Measurements from ENCODE around the gene HEPN1.
A peak's percentile ranks its signal among the peaks of the same experiment; 100 is the strongest.

HEPN1 gene

GRCh38 chr11:124918950-124919349 is at the start of gene HEPN1:
Gene HEPN1 (plus strand): TSS chr11:124919250.
- DNase-seq: no peak

- no peak for DNase-seq
Measured at GRCh38 chr11:124869331-124869730, 49.7 kb upstream of the HEPN1 start.

DNA sequence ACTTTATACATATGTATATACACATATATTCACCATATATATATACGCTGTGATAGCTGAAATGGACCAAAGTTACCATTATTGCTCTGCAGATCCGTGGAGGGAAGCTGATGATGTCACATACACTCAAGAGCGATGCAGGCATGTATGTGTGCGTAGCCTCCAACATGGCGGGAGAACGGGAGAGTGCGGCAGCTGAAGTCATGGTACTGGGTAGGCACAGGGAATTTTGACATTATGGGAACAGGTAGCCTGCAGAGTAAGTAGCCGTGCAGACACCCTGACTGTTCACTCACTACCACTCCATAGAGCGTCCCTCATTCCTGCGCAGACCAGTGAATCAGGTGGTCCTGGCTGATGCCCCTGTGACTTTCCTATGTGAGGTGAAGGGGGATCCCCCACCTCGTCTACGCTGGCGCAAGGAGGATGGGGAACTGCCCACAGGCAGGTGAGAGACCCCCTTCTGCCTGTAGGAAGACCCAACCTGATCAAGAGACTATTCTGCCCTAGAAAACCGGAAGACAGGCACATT is 49.1 kb upstream of the HEPN1 start:
- DNase-seq: no peak

DNA sequence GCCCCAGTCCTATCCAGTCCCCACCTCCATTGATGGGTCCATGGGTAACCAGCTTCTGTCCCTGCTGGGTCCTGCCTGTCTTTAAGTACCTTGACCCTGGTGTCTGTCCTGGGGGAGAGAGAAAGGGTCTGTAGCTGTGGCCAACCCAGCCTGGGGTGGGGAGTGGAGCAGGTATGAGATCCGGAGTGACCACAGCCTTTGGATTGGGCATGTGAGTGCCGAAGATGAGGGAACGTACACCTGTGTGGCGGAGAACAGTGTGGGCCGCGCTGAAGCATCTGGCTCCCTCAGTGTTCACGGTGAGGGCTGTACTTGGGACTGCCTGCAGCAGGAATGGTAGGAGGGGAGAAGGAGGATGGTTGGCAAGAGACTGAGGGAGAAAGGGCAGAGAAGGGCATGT is 48.6 kb upstream of the HEPN1 start:
- no peak for DNase-seq

DNA sequence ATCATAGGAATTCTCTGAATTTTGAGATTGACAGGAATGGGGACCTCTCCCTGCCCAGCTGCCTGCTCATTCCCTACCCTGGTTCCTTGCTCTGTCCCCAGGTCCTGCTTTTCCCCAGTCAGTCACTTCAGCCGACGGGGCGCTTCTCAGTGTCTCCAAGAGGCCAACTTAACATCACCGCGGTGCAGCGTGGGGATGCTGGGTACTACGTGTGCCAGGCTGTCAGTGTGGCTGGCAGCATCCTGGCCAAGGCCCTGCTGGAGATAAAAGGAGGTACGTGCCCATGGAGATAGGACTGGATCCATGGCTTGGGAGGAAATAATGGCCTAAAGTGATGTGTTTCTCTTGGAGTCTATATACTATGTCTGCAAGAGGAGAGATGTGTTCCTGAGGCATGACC is 46.8 kb upstream of the HEPN1 start:
- no peak for DNase-seq

GRCh38 chr11:124872741-124873140 is 46.3 kb upstream of the HEPN1 start:
- no peak for DNase-seq

DNA sequence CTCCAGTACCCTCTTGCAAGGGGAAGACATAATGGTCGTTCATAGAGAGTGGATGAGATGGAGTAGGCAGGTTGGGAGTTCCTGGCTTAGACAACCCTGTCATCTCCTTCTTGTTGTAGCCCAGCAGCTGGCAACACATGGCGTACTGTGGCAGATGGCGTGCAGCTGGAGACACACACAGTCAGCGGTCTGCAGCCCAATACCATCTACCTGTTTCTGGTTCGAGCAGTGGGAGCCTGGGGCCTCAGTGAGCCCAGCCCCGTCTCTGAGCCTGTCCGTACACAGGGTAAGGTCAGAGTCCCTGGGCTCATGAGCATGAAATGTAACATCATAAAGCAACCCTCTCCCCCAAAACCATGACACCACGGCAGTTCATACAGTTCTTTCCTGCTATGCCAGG is 45.1 kb upstream of the HEPN1 start:
- no peak for DNase-seq

GRCh38 chr11:124874571-124875255 is 44.3 kb upstream of the HEPN1 start:
- no peak for DNase-seq

DNA sequence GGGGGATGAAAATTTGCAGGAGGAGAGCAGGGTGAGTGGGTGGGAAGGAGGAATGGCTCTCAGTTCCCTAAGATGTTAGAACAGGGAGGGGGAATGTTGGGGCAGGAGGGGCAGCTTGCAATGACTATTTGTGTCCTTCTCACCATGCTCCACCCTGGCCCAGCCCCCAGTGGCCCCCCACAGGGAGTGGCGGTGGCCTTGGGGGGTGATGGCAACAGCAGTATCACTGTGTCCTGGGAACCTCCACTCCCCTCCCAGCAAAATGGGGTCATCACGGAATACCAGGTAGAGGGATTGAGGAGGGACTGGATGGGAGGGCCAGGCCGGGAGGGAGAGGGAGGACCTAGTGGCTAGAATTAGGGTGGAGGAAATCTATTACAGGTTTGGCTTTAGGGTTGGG is 43.6 kb upstream of the HEPN1 start:
- DNase-seq: no peak

DNA sequence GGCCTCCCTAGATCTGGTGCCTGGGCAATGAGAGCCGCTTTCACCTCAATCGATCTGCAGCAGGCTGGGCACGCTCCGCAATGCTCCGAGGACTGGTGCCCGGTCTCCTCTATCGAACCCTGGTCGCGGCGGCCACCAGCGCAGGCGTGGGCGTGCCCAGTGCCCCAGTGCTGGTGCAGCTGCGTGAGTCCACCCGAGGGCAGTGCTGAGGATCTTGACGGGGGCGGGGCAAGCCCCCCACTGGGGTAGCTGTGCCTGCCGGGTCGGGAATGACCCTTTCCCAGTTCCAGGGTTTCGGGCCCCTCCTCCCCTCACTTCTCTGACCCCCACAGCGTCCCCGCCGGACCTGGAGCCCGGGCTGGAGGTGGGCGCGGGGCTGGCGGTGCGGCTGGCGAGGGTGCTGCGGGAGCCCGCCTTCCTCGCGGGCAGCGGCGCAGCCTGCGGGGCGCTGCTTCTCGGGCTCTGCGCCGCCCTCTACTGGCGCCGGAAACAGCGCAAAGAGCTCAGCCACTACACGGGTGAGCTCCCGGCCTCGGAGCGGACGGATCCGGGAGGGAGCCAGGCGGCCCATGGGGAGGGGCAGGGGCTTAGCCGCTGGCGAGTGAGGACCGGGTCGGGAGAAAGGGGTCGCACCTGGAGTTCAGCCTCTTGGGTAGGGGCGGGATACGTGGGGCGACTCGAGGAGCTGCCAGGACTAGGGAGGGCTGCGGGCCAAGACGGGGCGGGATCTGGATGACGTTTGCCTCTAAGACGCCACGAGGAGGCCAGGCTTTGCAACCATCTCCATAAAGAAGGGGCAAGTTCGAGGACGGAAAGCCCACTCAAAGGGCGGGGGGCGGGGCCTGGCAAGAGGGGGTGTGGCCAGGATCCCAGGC is 42.9 kb upstream of the HEPN1 start:
- peak; percentile 85 for DNase-seq

DNA sequence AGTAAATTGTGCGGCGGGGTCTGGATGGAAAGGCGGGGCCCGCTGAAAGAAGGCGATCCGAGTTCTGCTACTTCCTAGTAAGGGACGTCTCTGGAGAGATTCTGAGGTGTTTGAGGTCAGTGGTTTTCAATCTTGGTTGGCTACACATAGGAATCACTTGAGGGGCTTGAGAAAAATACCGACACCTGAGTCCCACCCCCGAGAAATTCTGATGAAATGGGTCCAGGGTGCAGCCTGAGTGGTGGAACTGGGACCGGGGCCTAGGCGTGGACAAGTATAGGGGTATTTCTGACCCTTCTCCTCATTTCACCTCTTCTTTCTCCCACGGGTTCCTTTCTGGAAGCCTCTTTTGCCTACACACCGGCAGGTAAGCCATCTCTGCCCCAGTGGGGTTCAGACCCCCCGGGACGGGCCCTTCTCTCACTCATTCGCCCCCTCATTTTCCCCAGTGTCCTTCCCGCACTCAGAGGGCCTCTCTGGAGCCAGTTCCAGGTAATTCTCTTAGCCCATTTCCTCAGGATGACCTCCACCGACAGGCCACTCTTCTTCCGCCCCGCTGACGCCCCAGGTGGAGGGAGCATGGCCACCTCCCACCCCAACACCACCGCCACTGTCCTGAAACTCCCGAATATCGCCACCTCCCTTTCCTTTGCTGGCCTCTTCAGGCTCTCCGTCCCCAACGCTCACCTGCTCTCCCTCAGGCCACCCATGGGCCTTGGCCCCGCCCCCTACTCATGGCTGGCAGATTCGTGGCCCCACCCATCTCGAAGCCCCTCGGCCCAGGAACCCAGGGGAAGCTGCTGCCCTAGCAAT is 42.0 kb upstream of the HEPN1 start:
- no peak for DNase-seq

GRCh38 chr11:124877631-124877909 is 41.5 kb upstream of the HEPN1 start:
- DNase-seq: no peak

GRCh38 chr11:124877910-124878758 is 40.9 kb upstream of the HEPN1 start:
- no peak for DNase-seq

DNA sequence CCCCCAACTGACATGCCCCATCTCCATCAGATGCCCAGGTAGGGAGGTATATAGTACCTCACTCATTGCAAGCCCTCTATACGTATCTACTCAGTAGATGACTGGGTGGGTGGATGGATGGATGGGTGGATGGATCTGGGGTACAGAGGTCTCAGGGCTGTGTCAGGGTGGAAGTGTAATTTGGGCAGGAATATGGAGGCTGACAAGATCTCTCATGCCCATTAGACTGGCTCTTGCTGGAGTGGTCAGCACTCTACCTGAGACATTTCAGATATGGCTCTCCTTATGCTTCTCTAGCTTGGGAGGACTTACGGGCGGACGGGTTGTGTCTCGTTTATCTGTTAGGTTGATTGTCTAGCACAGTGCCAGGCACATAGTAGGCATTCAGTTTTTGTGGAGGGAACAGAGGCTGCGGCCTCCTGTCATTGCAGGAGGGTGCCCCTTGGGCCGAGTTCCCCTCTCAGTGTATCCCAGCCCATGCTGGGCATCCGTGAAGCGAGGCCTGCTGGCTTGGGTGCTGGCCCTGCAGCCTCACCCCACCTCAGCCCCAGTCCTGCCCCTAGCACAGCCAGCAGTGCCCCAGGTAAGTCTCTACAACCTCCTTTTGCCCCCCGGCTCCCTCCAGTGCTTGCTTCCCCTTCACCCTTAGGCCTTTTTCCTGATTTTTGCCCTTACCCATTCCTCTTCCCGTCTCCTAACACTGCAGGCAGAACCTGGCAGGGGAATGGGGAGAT is 40.1 kb upstream of the HEPN1 start:
- no peak for DNase-seq

DNA sequence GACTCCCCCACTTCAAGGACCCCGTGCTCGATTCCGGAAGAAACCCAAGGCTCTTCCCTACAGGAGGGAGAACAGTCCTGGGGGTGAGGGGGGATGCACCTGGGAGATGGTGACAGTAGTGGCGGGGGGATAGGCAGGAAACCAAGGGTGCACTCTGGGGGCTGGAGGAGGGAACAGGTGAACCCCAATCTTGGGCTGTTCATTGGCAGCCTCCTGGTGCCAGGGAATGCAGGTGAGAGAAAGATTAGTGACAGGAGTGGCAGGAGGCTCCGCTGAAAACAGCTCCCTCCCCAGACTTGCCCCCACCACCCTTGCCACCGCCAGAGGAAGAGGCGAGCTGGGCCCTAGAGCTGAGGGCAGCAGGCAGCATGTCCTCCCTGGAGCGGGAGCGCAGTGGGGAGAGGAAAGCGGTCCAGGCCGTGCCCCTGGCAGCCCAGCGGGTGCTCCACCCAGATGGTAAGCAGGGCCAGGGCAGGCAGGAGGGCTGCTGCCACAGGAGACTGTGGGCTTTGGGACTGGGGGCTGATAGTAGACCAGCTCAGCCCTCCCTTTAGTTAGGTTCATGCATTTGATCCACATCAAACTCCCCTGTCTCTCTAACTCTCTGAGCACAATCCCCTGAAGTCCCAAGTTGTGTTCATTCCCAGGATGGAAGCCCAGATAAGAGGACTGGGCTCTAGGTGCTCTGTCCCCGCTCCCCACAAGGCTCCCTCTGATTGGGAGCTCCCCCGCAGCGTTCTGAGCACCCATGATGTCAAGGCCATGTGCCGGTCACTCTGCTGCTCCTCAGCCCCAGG is 39.4 kb upstream of the HEPN1 start:
- no peak for DNase-seq

- no peak for DNase-seq
Measured at GRCh38 chr11:124880290-124880611, 38.8 kb upstream of the HEPN1 start.

GRCh38 chr11:124880958-124881357 is 38.1 kb upstream of the HEPN1 start:
- no peak for DNase-seq

DNA sequence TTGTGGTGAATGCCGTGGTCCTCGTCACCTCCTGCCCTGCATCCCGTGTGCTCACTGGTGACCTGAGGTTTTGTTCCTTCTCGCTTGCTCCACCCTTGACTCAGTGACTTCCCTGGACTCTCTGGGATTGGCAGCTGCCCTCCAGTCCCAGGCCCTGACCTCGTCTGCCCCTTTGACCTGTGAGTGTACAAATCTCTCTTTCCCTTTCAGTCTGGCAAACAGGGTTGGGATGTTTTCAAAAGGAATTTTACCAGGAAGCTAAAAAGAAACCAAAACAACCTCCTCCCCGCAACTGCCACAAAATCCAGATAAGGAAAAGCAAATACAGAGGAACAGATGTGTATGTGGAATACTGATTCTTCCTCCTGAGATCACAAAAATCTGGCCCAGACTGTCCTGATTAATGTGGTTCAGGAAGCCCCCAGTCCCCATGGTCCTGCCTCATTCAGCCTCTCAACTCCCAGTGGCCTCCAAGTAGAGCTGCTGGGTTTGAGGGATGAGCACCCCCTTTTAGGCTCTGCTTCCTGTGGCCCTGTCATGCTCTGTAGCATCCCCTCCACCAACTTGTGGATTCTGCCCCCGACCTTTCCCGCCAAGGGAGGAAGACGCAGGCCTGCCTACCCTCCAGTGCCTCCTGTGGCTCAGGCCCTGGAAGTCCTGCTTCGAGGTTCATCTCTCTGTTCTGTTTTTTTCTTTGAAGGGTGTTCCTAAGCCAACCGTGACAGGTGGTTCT is 36.5 kb upstream of the HEPN1 start:
- DNase-seq: no peak

DNA sequence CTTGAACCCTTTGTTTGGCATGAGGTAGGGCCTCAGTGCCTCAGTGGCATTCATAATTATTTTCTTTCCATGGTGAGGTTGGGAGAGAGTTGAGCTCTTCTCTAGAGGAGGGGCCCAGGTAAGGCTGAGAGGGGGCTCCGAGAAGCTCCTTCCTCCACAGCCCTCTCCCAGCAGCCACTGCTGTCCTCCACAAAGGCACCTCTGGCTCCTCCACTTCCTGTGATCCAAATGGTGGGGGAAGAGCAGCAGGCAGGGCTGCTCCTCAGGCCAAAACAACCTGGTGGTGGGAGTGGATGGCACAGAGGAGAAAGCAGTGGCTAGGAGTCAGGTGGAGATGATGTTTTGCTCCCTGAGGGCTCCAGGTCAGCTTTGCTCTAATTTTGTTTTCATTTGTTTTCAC is 34.7 kb upstream of the HEPN1 start:
- no peak for DNase-seq

GRCh38 chr11:124884869-124885479 is 34.1 kb upstream of the HEPN1 start:
- no peak for DNase-seq
